ENCODE results near the gene ELAVL2. TPM values are rescaled to one million over a fixed set of nuclear protein-coding genes. Genes with fewer than 3 reads are reported as not detected.

The ELAVL2 gene
- total RNA-seq, 1 experiment from 2014 or later: 35.9 TPM

GRCh38 chr9:23837038-23837437 is 11.0 kb upstream of the ELAVL2 start:
- no peak for DNase-seq (ENCODE audit: low spot score)
- Mint-ChIP-seq H3K9me3 (no peaks in the 10 kb centered on the region), H3K4me1 (peaks cover 24% of the 10 kb centered on the region), H3K27ac (peak overlapping the region; percentile 46; the same call in 1 of the 2 replicates), H3K36me3 (no peaks in the 10 kb centered on the region), H3K4me3 (no peak overlapping the region), H3K27me3 (ENCODE audit: low read depth) (peaks cover 13% of the 10 kb centered on the region)
- ChIA-PET POLR2A (interaction anchor here (1.1 to 1.4 kb wide), 2 partner anchors 11 to 16 kb away, joined by 3 read pairs; partner anchors contain the start of gene ELAVL2), CTCF (no interaction called here)
- ATAC-seq: peak; percentile 62
- no peak for TF ChIP-seq EMX1 (CRISPR knock-in tag; IDR thresholded peaks at IDR 0.05)
- no peak for TF ChIP-seq JAZF1 (CRISPR knock-in tag; IDR thresholded peaks at IDR 0.05)
- TF ChIP-seq CBFB (CRISPR knock-in tag; IDR thresholded peaks at IDR 0.05; ENCODE audit: low read depth): no peak
- TF ChIP-seq, protein P1, sequence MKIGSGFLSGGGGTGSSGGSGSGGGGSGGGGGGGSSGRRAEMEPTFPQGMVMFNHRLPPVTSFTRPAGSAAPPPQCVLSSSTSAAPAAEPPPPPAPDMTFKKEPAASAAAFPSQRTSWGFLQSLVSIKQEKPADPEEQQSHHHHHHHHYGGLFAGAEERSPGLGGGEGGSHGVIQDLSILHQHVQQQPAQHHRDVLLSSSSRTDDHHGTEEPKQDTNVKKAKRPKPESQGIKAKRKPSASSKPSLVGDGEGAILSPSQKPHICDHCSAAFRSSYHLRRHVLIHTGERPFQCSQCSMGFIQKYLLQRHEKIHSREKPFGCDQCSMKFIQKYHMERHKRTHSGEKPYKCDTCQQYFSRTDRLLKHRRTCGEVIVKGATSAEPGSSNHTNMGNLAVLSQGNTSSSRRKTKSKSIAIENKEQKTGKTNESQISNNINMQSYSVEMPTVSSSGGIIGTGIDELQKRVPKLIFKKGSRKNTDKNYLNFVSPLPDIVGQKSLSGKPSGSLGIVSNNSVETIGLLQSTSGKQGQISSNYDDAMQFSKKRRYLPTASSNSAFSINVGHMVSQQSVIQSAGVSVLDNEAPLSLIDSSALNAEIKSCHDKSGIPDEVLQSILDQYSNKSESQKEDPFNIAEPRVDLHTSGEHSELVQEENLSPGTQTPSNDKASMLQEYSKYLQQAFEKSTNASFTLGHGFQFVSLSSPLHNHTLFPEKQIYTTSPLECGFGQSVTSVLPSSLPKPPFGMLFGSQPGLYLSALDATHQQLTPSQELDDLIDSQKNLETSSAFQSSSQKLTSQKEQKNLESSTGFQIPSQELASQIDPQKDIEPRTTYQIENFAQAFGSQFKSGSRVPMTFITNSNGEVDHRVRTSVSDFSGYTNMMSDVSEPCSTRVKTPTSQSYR (CRISPR knock-in tag; IDR thresholded peaks at IDR 0.05): no peak
- TF ChIP-seq, protein P2, sequence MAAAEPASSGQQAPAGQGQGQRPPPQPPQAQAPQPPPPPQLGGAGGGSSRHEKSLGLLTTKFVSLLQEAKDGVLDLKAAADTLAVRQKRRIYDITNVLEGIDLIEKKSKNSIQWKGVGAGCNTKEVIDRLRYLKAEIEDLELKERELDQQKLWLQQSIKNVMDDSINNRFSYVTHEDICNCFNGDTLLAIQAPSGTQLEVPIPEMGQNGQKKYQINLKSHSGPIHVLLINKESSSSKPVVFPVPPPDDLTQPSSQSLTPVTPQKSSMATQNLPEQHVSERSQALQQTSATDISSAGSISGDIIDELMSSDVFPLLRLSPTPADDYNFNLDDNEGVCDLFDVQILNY (CRISPR knock-in tag; IDR thresholded peaks at IDR 0.05): no peak
- TF ChIP-seq, protein P3, sequence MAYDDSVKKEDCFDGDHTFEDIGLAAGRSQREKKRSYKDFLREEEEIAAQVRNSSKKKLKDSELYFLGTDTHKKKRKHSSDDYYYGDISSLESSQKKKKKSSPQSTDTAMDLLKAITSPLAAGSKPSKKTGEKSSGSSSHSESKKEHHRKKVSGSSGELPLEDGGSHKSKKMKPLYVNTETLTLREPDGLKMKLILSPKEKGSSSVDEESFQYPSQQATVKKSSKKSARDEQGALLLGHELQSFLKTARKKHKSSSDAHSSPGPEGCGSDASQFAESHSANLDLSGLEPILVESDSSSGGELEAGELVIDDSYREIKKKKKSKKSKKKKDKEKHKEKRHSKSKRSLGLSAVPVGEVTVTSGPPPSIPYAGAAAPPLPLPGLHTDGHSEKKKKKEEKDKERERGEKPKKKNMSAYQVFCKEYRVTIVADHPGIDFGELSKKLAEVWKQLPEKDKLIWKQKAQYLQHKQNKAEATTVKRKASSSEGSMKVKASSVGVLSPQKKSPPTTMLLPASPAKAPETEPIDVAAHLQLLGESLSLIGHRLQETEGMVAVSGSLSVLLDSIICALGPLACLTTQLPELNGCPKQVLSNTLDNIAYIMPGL (CRISPR knock-in tag; IDR thresholded peaks at IDR 0.05): no peak
- no peak for TF ChIP-seq CREM (CRISPR knock-in tag; IDR thresholded peaks at IDR 0.05)
- TF ChIP-seq, protein P4, sequence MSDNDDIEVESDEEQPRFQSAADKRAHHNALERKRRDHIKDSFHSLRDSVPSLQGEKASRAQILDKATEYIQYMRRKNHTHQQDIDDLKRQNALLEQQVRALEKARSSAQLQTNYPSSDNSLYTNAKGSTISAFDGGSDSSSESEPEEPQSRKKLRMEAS (CRISPR knock-in tag; IDR thresholded peaks at IDR 0.05): no peak
- TF ChIP-seq, protein P5, sequence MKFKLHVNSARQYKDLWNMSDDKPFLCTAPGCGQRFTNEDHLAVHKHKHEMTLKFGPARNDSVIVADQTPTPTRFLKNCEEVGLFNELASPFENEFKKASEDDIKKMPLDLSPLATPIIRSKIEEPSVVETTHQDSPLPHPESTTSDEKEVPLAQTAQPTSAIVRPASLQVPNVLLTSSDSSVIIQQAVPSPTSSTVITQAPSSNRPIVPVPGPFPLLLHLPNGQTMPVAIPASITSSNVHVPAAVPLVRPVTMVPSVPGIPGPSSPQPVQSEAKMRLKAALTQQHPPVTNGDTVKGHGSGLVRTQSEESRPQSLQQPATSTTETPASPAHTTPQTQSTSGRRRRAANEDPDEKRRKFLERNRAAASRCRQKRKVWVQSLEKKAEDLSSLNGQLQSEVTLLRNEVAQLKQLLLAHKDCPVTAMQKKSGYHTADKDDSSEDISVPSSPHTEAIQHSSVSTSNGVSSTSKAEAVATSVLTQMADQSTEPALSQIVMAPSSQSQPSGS (CRISPR knock-in tag; IDR thresholded peaks at IDR 0.05; ENCODE audit: borderline replicate concordance, low read depth): no peak
- no peak for TF ChIP-seq ZNF416 (CRISPR knock-in tag; IDR thresholded peaks at IDR 0.05)
- TF ChIP-seq CTCF (IDR thresholded peaks at IDR 0.05): no peak
- TF ChIP-seq STAT6 (CRISPR knock-in tag; conservative IDR thresholded peaks at IDR 0.05; ENCODE audit: low read depth): no peak
- TF ChIP-seq TEAD4 (CRISPR knock-in tag; IDR thresholded peaks at IDR 0.05): no peak
- TF ChIP-seq SMAD3 (CRISPR knock-in tag; IDR thresholded peaks at IDR 0.05; ENCODE audit: borderline replicate concordance): no peak
- no peak for TF ChIP-seq GTF2I (CRISPR knock-in tag; conservative IDR thresholded peaks at IDR 0.05)
